NB4 (cell line): ENCODE results near the gene SLCO4A1.

Source experiments
- DNase-seq: peaks from one replicate; pipeline ENCODE4 v3.0.0; 2010; ENCODE audit warnings: low read depth
- H3K4me3 ChIP-seq: one replicate; pipeline ENCODE4 v1.5.1; 2011; ENCODE audit warnings: mild to moderate bottlenecking, low read depth, low read length, moderate library complexity
- MYC ChIP-seq: IDR thresholded peaks from 2 replicates; pipeline ENCODE4 v1.6.1; 2011; ENCODE audit warnings: low read depth, low read length
- POLR2A ChIP-seq: IDR thresholded peaks from 2 replicates; pipeline ENCODE4 v1.6.1; 2011; ENCODE audit warnings: mild to moderate bottlenecking; ENCODE audit not compliant: insufficient read length; ENCODE audit errors: extremely low read depth
- TF ChIP-seq, protein P1 (sequence below): IDR thresholded peaks from one replicate; pipeline ENCODE4 v1.5.1; 2012; ENCODE audit warnings: low read depth, low read length
- TF ChIP-seq, protein P2 (sequence below): IDR thresholded peaks from 2 replicates; pipeline ENCODE4 v1.6.1; 2011; ENCODE audit warnings: low read depth, low read length

Gene SLCO4A1

DNA sequence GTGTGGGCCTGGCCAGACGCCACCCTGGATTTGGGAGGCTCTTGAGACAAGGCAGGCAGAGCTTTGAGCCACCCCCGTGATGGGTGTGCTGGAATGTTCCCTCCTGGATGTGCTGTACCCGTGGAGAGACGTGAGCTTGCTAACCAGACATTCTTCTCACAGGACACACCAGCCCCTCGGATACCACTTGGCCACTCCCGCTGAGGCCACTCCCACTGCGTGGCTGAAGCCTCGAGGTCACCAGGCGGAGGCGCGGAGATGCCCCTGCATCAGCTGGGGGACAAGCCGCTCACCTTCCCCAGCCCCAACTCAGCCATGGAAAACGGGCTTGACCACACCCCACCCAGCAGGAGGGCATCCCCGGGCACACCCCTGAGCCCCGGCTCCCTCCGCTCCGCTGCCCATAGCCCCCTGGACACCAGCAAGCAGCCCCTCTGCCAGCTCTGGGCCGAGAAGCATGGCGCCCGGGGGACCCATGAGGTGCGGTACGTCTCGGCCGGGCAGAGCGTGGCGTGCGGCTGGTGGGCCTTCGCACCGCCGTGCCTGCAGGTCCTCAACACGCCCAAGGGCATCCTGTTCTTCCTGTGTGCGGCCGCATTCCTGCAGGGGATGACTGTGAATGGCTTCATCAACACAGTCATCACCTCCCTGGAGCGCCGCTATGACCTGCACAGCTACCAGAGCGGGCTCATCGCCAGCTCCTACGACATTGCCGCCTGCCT, 14.1 kb downstream of the SLCO4A1 start:
- H3K4me3 ChIP-seq = no peak overlapping the region
- TF ChIP-seq MYC (no peak), POLR2A (no peak)
- TF ChIP-seq, protein P1, sequence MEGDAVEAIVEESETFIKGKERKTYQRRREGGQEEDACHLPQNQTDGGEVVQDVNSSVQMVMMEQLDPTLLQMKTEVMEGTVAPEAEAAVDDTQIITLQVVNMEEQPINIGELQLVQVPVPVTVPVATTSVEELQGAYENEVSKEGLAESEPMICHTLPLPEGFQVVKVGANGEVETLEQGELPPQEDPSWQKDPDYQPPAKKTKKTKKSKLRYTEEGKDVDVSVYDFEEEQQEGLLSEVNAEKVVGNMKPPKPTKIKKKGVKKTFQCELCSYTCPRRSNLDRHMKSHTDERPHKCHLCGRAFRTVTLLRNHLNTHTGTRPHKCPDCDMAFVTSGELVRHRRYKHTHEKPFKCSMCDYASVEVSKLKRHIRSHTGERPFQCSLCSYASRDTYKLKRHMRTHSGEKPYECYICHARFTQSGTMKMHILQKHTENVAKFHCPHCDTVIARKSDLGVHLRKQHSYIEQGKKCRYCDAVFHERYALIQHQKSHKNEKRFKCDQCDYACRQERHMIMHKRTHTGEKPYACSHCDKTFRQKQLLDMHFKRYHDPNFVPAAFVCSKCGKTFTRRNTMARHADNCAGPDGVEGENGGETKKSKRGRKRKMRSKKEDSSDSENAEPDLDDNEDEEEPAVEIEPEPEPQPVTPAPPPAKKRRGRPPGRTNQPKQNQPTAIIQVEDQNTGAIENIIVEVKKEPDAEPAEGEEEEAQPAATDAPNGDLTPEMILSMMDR = no peak
- TF ChIP-seq, protein P2, sequence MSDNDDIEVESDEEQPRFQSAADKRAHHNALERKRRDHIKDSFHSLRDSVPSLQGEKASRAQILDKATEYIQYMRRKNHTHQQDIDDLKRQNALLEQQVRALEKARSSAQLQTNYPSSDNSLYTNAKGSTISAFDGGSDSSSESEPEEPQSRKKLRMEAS = no peak
- no peak for DNase-seq

DNA sequence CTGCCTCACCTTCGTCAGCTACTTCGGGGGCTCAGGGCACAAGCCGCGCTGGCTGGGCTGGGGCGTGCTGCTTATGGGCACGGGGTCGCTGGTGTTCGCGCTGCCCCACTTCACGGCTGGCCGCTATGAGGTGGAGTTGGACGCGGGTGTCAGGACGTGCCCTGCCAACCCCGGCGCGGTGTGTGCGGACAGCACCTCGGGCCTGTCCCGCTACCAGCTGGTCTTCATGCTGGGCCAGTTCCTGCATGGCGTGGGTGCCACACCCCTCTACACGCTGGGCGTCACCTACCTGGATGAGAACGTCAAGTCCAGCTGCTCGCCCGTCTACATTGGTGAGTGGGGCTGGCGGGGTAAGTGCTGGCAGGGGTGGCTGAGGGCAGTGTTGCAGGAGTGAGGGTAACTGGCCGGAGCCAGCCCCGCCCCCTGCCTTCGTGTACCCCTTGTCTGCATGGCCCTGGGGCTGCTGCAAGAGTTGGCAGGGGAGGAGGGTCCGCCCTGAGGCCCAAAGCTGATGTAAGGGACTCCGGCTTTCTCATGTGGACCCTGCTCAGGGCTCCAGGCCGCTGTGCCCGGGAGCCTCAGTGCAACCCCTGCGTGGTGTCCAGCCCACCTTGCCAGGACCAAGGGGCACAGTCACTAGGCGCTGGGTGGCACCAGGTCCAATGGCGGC, 14.8 kb downstream of the SLCO4A1 start:
- no peak for DNase-seq
- TF ChIP-seq, protein P1 = no peak
- no peak for TF ChIP-seq POLR2A

DNA sequence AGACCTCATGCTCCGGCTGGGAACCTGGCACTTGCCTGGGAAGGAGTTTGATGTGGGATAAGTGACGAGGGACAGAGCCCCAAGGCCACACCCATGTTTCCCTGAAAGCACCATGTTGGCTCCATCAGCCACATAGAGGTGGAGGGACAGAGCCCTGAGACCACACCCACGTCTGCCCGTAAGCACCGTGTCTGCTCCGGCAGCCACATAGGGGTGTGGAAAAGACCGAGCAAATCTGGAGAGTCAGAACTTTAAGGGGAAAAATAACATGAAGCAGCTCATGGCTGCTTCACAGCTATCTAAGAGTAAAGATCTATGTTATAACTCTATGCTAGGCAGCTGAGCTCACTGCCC, 15.3 kb downstream of the SLCO4A1 start:
- no peak overlapping the region for H3K4me3 ChIP-seq
- DNase-seq = no peak
- TF ChIP-seq, protein P2 = no peak
- TF ChIP-seq POLR2A = no peak
- TF ChIP-seq, protein P1 = no peak
- no peak for TF ChIP-seq MYC

More for the DNA sequence above, 14.8 kb downstream of the SLCO4A1 start:
- no peak overlapping the region for H3K4me3 ChIP-seq

DNA sequence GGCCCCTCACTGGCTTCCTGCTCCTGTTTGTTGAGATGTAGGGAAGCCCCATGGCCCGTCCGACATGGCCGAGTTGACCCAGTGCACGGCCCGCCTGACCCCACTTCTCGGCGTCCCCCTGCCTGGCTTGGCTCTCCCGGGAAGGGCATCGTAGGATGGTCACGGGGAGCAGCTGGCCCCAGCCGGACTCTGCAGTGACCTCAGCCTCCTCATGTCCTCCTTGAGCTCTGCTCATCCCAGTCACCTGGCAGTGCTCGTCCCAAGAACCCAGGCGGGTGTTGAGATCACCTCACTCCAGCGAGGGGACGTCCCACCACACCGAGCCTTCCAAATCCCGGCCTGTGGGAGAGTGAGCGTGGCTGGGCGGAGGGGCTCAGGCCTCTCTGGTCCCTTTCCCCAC, 15.7 kb downstream of the SLCO4A1 start:
- DNase-seq = no peak
- no peak for TF ChIP-seq MYC
- TF ChIP-seq, protein P2 = no peak
- TF ChIP-seq, protein P1 = no peak
- TF ChIP-seq POLR2A = no peak
- H3K4me3 ChIP-seq = no peak overlapping the region

DNA sequence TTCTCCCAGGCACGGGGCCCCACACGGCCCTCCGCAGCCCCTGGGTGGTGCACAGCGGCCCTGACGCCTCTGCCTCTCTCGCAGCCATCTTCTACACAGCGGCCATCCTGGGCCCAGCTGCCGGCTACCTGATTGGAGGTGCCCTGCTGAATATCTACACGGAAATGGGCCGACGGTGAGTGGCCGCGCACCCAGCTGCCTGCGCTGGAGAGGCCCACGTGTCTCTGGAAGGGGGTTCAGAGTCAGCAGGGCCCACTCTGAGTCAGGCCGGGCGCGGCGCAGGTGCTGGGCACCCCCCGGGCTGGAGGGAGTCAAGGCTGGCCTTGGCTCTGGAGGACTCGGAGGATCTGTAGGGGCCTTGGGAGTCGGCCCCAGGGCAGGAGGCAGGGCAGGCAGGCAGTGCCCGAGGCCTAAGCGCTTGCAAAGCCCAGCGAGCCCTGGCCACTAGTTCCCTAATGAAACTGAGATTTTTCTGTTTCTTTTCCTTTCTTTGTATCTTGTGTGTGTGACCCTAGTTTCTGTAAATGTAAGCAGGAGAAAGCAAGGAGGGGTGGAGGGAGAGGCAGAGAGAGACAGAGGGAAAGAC, 16.4 kb downstream of the SLCO4A1 start:
- no peak for TF ChIP-seq MYC
- TF ChIP-seq, protein P1 = no peak
- TF ChIP-seq, protein P2 = no peak
- no peak for TF ChIP-seq POLR2A
- no peak for DNase-seq
- no peak overlapping the region for H3K4me3 ChIP-seq
